GM19035 (cell line): Measurements from ENCODE around the gene ZNF593.

ENCODE experiments used
- ATAC-seq: cut with Tn5 transposase; IDR thresholded peaks from one replicate; pipeline ENCODE4 v1.9.1; 2021; ENCODE audit not compliant: unreplicated experiment

Gene ZNF593

DNA sequence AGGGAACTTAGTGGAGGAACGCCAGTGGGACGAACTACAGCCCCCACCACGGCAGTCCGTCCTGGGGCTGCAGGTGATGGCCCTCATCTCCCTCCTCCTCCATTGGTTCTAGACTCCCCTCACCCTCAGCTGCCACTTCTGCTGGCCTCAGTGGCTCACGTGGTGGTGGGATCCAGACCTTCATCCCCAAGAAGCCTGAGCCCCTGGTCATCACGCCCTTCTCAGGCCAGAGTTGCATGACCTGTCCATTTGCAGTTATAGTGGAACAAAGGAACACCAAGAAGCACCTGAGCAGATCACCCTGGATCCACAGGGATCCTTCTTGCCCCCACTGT, 23.8 kb upstream of the ZNF593 start:
- no peak for ATAC-seq

DNA sequence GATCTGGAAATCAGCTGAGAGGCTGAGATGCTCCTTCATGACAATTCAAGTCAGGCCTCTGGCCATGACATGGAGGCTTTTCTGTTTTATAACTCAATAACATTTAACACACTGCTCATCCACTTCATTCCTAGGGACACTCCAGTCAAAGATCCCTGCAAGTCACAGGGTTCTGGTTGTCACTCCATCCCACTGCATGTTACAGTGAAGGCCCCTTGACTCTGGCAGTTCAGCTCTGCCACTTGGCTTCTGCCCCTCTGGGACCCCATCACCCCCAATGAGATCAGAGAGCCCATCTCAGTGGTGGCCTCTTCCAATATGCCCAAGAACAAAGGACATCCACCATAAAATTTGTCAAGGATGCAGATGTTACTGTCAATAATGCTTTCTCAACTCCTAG, 20.8 kb upstream of the ZNF593 start:
- ATAC-seq: no peak

DNA sequence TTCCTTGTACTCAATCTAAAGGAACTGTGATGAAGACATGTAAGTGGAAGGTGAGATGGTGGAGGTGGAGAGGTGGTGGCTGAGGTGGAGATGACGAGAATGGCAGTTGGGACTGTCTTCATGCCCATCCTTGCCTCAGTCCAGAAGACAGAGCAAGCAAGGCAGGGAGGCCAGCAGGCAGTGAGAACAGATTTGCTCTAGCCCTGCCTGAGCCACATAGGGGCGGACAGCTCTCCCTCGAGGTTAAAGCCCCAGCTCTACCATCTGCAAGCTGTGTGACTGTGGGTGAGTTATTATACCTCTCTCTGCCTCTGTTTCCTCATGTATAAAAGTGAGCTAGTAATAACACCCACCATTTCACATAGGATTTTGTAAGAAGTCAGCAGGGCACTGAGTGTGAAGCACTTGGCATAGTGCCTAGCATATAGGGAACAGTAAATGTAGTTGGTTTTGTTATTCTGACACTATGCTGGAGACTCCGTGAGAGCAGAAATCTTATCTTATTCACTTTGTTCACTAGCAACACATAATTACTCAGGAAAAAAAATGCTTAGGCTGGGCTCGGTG, 15.7 kb upstream of the ZNF593 start:
- no peak for ATAC-seq

DNA sequence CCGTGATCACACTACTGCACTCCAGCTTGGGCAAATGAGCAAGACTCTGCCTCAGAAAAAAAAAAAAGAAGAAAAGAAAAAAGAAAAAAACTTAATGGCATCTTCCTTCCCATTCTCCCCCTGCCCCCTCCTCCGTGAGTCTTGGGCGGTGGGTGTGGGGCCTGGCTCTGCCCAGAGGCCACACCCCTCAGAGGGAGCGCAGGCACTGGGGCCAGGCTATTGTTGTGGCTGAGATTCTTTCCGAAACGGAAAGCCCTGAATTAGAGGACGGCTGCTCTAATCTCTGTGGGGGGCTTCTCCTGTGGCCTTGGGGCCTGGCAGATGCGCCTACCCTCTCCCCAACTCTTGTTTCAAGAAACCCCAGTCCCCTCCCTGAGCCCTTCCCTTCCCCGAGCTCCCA, 15.0 kb upstream of the ZNF593 start:
- no peak for ATAC-seq

- ATAC-seq: no peak
These were observed 14.1 kb upstream of the ZNF593 start for GRCh38 chr1:26155370-26156284.

DNA sequence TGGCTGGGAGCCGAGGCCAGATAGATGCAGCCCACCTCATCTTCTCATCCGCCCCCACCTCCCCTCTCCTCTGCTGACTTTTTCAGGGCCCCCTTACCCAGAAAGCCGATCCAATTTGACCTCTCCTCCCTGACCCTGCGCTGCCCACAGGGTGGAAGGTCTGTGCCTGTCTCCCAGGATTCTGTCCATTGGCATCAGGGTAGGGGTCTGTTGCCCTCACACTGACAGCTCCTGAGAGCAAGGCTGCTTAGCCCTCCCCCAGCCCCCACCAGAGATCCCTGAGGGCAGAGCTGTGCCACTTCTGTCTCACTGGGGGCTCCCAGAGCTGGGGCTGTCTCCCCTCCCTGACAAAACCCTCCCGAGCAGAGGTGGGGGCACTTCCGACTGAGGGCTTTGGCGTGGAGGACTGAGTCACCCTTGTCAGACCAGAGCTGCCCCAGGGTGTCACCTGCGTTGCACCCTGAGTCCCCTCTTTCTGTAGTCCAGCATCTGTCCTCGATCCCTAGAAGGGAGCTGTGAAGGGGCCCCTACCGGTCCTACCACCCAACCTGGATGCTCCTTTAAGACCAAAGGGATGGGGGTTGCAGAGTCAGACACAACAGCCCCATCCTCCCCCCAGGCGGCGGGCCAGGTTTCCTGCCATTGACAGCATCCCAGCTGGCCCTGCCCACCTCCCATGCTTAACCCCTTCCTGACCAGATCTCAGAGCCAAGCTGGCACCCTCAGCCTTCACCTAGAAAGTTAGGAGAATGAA, 13.2 kb upstream of the ZNF593 start:
- ATAC-seq: no peak

GRCh38 chr1:26158271-26158907, 11.3 kb upstream of the ZNF593 start:
- no peak for ATAC-seq

DNA sequence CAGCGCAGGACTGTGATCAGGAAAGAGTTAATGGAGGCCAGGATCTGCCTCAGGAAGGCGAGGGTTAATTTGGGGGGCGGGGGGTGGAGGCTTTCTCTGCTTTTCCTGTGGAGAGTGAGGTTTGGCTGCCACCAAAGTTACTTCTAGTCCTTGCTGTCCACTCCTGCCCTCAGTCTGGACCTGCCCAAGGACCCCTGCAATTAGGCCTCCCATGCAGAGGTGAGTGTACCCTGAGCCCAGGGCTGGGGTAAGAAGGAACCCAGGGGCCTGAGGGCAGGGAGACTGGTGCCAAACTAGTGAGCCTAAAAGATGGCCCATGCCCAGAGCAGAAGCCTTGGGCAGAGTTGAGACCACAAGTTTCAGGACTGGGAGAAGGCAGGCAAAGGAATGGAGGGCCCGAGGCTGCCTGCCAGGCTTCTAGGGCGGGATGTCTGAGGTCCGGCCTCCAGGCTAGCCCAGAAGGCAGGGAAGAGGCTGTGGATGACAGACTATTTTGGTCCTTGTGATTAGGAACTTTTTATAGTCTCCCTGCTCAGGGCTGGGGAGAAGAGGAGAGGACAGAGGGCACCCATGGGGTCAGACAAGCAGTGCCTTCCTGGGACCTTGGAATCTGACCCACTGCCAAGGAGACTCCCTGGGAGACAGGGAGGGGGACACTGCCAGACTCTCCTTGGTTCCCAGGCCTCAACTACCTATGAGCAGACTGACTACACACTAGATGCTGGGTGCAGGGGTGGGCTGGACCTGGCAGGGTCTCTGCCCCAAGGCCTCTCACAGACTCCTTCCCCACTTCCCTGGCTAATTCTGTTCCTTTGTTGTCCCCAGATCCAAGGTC, 10.6 kb upstream of the ZNF593 start, which contains the start of gene FAM110D:
Gene FAM110D (plus strand): TSS at position 172 of the 835 bp plus-strand sequence. CDS start 2,213 bp downstream, outside the sequence.
- no peak for ATAC-seq

- ATAC-seq: no peak
These were observed 10.0 kb upstream of the ZNF593 start for GRCh38 chr1:26159743-26160039.

GRCh38 chr1:26160527-26161414, 8.9 kb upstream of the ZNF593 start:
- ATAC-seq: no peak

DNA sequence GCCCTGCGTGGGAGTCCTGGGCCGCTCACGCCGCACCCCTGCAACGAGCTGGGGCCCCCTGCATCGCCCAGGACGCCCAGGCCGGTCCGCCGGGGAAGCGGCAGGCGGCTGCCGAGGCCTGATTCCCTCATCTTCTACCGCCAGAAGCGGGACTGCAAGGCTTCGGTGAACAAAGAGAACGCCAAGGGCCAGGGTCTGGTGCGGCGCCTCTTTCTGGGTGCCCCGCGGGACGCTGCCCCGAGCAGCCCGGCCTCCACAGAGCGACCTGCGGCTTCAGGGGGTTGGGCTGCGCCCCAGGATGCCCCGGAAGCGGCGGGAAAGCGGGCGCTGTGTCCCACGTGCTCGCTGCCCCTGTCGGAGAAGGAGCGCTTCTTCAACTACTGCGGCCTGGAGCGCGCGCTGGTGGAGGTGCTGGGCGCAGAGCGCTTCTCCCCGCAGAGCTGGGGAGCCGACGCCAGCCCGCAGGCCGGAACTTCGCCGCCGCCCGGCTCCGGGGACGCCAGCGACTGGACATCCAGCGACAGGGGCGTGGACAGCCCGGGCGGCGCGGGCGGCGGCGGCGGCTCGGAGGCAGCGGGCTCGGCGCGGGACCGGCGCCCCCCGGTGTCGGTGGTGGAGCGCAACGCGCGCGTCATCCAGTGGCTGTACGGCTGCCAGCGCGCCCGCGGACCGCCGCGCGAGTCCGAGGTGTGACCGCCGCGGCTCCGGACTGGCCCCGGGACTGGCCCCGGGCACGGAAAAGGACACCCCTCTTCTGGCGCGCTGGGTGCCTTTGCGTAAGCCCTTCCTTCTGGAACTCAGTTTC, 8.1 kb upstream of the ZNF593 start:
- no peak for ATAC-seq

DNA sequence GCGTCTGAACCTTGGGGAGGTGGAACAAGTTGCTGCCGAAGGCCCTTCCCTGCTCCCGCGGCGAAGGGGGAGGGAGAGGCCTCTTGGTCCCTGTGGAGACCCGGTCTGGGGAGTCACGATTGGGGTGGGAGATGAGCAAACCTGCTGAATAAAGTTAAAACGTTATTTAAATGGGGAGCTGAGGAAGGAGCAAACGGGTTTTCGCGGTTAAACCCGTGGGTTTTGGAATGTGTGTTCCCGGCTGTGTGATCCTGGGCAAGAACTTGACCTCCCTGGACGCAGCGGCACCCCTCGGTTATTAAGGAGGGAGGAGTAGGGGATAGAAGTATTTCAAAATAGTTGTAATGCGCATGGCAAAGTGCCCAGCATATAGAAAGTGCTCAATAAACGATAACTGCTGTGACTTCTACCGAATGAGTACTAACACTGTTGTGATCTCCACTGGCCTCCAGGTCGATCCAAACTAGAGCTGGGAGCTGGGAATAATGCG, 7.4 kb upstream of the ZNF593 start:
- ATAC-seq: no peak

DNA sequence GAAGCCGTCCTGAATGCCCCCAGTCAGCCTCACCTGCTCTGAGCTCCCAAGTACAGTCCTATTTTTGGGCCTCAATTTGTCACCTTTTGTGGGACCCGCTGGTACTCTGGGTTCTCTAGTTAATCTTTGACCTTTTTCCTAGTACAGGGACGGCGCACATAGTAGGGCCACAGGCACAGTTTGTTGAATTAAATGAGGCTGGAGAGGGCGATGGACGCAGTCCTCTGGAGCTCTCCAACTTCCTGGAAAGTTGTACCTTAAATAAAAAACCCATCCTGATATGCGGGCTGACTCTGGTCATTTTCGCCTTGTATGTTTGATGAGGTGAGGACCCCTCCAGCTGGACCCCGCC, 6.0 kb upstream of the ZNF593 start:
- no peak for ATAC-seq

DNA sequence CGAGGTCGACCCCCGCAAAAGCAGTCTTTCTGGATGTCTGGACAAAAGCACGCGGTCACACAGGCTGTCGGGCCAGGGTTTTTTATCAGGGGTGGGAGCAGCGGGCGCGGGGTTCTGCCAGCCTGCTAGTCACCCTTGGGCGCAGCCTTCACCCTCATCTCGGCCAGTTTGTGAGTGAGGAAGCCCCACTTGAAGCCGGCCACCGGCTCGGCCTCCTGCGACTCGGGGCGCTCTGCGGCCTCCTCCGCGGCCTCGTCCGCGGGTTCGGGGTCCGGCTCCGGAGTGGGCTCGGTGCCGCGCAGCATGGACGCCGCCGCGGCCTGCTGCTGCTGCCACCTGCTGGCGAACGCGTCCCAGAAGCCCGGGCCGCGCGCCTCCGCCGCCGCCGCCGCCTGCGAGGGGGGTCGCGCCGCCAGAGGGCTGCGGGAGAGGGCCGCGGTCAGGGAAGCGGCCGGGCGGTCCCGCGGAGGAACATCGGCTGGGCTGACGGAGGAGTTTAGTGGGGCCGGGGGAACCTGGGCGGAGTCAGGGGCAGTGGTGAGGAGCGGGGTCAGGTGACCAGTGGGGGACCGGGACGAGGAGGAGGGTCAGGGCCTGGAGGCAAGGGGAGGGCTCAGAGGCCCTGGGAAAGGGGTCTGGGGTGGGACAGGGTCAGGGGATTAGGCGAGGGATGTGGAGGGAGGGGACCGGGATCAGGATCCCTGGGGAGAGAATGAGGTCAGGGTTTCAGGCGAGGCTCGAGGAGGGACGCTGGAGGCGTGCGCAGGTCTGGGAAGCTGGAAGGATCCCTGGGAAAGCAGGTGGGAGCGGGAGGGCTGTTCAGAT, 5.5 kb upstream of the ZNF593 start:
- ATAC-seq: no peak

DNA sequence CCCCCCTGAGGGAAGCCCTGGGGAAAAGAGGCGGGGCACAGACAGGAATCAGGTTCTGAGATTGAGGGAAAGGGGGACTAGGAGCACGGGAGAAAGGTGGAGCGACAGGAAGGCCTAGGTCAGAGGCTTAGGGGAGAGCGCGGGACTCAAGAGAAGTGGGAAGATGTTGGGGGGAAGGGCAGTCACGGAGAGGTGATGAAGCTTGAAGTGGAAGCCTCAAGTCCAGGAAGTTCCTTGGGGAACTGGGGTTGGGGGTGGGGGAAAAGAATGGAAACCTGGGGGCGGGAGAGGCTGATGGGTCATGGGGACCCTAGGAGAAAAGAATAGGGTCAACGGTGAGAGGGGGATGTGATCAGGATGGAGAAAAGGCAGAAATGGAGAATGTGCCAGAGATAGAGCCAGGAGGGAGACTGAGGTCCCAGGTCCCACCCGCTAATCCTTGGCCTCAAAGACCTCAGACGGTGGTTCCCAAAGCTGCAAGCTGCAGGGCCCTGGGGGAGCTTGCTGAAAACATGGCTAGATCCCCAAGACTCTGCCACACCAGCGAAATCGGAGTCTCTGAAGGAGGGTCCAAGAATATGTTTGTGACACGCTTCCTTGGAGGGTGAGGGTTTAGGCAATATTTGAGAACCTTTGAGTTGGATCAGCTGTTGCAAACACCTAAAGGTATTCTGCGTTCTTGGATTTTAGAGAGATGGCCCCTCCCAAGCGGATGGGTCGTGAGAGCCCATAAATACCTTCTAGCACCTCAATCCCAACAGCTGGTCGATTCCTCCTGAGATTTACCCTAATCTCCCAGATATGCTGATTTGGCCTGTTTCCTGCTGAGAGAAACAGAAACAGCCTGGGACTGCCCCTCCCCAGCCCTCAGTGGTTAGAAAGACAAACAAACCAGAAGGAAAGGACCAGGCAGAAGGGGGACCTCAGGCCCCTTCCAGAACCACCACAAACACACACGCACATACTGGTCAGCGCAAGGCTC, 4.6 kb upstream of the ZNF593 start:
- no peak for ATAC-seq

- ATAC-seq: no peak
These were observed 2.9 kb upstream of the ZNF593 start for GRCh38 chr1:26166719-26167281.
